Skeletal muscle satellite cell (primary cell): ENCODE data around the gene MAD1L1.
"Not testable (repeated sequence)": the region's sequence is repeated elsewhere in the genome, so short reads cannot be mapped to it uniquely, and the experiment has no call there.

ENCODE experiments used
- H3K27me3 ChIP-seq: 2 replicates; pipeline ENCODE4 v1.7.0; 2013; ENCODE audit warnings: low read length; ENCODE audit not compliant: control insufficient read depth, insufficient read depth
- H3K36me3 ChIP-seq: 2 replicates; pipeline ENCODE4 v1.7.0; 2013; ENCODE audit warnings: mild to moderate bottlenecking, control low read depth, low read length; ENCODE audit not compliant: insufficient read depth
- H3K4me1 ChIP-seq: 2 replicates; pipeline ENCODE4 v1.7.0; 2013; ENCODE audit warnings: low read length; ENCODE audit not compliant: control insufficient read depth, insufficient read depth
- H3K4me2 ChIP-seq: 2 replicates; pipeline ENCODE4 v1.7.0; 2013; ENCODE audit warnings: mild to moderate bottlenecking, low read length
- H3K4me3 ChIP-seq: 2 replicates; pipeline ENCODE4 v1.7.0; 2013; ENCODE audit warnings: low read length
- H3K9ac ChIP-seq: 2 replicates; pipeline ENCODE4 v1.7.0; 2013; ENCODE audit warnings: mild to moderate bottlenecking, low read depth, low read length, moderate library complexity
- H3K9me3 ChIP-seq: replicated peaks from 2 replicates; pipeline ENCODE4 v1.7.0; 2013; ENCODE audit warnings: mild to moderate bottlenecking, control low read depth, low read length

Gene MAD1L1

DNA sequence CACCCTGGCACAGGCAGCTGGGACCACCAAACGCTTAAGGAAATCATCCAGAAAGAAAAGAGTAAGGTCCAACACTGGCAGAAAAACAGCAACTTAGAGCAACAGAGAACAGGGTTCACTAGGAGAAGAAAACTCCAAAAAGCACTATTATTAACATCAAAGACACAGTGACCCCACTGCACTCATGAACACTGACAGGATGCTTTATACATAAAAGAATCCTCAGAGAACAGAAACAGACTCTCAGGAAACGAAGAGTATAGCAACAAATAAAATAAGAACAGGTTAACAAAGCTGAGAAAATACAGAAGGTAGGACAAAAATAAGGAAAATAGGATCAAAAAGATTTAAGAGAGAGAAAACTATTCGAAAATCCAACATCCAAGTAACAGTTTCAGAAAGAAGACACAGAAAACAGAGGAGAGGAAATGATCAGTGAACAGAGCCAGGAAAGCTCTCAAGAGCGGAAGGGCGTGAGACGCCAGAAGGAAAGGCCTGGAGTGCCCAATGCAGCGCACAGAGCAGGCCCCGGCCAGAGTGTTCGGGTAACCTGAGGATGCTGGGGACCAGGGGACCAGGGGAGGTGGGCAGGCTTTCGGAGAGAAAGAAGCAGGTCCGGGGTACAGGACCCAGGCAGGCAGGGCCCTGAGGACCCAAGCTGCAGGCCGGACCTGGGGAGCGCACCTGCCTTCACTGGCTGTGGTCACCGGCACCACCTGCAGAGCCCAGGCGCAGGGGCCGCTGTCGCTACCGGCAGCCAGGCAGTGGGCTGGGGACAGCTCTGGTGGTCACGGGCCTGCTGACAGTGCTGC lies 258.2 kb downstream of the MAD1L1 start:
- H3K4me1 ChIP-seq: no peaks in the 10 kb centered on the region
- H3K27me3 ChIP-seq: no peaks in the 10 kb centered on the region
- H3K4me3 ChIP-seq: no peak overlapping the region
- no peak overlapping the region for H3K9ac ChIP-seq
- H3K4me2 ChIP-seq: no peak overlapping the region
- peaks cover 13% of the 10 kb centered on the region for H3K36me3 ChIP-seq
- H3K9me3 ChIP-seq: no peaks in the 10 kb centered on the region

DNA sequence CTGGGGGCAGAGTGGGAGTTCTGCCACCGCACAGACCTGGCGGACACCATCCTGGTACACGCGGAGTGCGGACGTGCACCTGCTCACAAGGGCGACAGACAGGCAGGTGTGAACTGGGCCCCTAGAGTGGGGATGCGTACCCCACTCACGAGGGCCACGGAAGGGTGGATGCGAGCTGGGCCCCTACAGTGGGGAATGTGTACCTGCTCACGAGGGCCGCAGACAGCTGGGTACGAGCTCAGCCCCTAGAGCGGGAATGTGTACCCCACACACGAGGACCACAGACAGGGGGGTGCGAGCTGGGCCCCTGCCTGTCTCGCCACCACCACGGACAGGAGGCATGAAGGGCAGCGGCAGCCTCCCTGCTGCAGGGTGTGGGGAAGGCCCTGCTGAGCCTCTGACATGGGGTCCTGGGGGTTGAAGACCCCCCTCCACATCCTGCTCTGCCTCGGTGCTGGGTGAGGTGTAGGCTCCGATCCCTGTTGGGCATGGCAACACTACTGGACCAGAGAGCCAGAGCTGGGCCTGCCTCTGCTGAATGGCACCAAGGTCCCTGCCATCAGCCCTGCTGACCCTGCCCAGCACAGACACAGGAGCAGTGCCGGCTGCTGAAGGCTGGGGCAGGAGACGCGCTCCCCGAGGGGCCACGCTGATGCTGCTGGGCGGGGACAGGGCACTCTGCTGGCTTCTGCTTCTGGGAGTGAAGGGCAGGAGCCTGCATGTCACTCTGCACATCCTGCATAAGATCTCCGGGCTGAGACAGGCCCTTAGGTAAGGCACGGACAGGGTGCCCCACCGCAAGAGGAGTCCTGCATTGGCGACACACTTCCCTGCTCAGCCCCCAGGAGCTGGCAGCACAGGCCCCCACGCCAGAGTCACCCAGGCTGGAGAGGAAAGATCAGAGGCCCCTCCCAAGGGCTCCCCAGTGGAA lies 259.2 kb downstream of the MAD1L1 start:
- Histone ChIP-seq H3K4me2 (no peak overlapping the region), H3K9ac (no peak overlapping the region), H3K36me3 (peaks cover 12% of the 10 kb centered on the region), H3K4me3 (no peak overlapping the region), H3K4me1 (no peaks in the 10 kb centered on the region), H3K9me3 (no peaks in the 10 kb centered on the region), H3K27me3 (no peaks in the 10 kb centered on the region)

DNA sequence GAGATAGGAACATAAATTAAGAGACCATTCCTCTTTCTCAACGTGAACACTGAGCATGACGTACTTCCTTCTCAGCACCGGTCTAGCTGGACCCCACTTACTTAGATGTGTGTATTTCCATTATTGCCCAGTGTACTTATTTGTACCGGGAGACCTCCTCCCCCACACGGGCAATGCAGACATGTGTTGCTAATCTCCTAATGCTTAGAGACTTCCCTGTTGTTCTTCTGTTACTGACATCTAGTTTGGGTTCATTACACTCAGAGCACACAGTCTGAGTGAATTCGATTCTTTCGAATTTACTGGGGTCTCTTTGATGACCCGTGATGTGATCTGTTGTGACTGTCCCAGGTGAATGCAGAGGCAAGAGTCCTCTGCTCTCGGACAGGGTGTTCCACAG lies 260.0 kb downstream of the MAD1L1 start:
- Histone ChIP-seq H3K27me3 (no peaks in the 10 kb centered on the region), H3K9me3 (no peaks in the 10 kb centered on the region), H3K4me1 (no peaks in the 10 kb centered on the region), H3K9ac (no peak overlapping the region), H3K4me2 (no peak overlapping the region), H3K4me3 (no peak overlapping the region), H3K36me3 (peaks cover 11% of the 10 kb centered on the region)

DNA sequence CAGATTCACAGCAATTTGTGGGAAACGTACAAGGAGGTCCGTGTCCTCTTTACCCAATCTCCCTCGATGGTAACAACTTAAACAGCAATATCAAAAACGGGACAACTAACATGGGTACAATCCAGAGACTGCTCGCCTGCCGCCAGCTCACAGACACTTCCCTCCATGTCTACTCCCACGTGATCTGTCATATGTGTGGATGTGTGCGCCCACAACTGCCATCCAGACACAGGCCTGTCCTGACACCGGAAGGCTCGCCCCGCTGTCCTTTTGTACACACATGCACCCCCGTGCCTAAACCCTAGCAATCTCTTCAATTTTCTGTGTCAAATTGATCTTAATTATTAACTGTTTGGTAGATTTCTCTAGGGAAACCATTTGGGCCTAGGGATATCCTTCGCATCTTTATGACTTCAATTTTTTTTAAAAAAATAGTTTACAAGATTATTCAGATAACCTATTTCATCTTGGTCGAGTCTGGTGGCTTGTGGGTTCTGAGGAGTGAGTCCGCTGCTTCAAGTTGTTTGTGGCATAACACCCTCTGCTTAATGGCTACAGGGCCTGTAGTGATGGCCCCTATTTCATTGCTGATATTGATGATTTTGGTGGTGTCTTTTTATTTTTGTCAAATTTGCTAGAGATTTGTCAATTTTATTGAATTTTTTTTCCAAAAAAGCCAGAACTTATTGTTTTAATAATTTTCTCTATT lies 260.6 kb downstream of the MAD1L1 start:
- H3K4me1 ChIP-seq: no peaks in the 10 kb centered on the region
- H3K9me3 ChIP-seq: no peaks in the 10 kb centered on the region
- H3K9ac ChIP-seq: no peak overlapping the region
- no peaks in the 10 kb centered on the region for H3K27me3 ChIP-seq
- no peak overlapping the region for H3K4me2 ChIP-seq
- H3K4me3 ChIP-seq: no peak overlapping the region
- peaks cover 11% of the 10 kb centered on the region for H3K36me3 ChIP-seq

DNA sequence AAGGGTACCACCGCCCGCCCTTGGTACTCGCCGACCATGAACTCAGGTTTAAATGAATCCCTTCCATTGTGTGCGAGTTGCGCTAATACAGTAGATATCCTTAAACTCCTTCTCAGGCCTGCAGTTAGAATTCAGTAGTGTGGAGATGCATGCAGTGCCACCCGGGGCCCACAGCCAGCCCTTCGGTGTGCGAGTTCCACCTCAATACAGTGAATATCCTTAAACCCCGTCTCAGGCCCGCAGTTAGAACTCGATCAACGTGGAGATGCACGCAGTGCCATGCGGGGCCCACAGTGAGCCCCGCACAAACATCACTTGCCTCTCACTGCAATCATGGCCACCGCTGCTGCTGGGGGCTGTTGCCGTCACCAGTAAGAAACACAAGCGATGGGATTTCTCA lies 261.9 kb downstream of the MAD1L1 start:
- H3K4me3 ChIP-seq: no peak overlapping the region
- H3K4me2 ChIP-seq: no peak overlapping the region
- no peaks in the 10 kb centered on the region for H3K4me1 ChIP-seq
- no peaks in the 10 kb centered on the region for H3K9me3 ChIP-seq
- H3K36me3 ChIP-seq: peaks cover 8% of the 10 kb centered on the region
- H3K9ac ChIP-seq: no peak overlapping the region
- no peaks in the 10 kb centered on the region for H3K27me3 ChIP-seq

DNA sequence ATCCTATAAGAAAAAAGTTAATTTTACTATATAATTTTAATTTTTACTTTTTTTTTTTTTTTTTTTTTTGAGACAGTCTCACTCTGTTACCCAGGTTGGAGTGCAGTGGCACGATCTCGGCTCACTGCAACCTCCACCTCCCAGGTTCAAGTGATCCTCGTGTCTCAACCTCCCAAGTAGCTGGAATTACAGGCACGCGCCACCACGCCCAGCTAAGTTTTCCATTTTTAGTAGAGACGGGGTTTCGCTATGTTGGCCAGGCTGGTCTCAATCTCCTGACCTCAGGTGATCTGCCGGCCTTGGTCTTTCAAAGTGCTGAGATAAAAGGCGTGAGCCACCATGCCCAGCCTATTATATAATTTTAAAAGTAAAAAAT lies 262.5 kb downstream of the MAD1L1 start:
- not testable (repeated sequence) for H3K4me3 ChIP-seq, H3K9me3 ChIP-seq, H3K27me3 ChIP-seq, H3K36me3 ChIP-seq, H3K9ac ChIP-seq, H3K4me1 ChIP-seq, H3K4me2 ChIP-seq

DNA sequence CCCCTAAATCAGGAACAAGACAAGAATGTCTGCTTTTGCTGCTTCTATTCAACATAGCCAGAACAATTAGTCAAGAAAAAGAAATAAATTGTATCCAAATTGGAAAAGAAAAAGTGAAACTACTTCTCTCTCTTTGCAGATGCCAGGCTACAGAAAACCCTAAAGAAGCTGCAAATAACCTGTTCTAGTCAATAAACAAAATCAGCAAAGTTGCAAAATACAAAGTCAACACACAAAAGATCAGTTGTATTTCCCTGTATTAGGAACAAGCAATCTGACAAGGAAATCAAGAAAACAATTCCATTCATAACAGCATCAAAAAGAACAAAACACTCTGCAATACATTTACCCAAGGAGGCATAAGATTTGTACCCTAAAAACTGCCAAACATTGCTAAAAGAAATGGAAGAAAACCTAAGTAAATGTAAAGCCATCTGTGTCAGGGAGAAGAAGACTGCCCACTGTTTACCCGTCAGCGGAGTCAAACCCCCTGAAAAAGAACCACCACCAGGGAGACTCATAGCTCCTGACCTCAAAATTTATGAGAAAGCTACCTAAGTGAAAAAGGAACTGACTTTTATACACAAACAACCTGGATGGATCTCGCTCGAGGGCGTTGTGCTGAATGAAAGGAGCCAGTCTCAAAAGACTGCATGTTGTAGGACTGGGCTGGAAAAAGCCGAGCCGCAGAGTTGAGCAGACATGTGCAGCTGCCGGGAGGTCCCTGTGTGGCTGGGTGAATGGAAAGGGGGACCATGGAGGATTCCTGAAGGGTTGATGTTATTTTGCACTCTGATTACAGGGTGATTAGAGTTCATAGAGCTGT lies 263.1 kb downstream of the MAD1L1 start:
- Histone ChIP-seq H3K36me3 (peaks cover 4% of the 10 kb centered on the region), H3K27me3 (no peaks in the 10 kb centered on the region), H3K4me1 (no peaks in the 10 kb centered on the region), H3K9me3 (no peaks in the 10 kb centered on the region), H3K4me3 (no peak overlapping the region), H3K9ac (no peak overlapping the region), H3K4me2 (no peak overlapping the region)

DNA sequence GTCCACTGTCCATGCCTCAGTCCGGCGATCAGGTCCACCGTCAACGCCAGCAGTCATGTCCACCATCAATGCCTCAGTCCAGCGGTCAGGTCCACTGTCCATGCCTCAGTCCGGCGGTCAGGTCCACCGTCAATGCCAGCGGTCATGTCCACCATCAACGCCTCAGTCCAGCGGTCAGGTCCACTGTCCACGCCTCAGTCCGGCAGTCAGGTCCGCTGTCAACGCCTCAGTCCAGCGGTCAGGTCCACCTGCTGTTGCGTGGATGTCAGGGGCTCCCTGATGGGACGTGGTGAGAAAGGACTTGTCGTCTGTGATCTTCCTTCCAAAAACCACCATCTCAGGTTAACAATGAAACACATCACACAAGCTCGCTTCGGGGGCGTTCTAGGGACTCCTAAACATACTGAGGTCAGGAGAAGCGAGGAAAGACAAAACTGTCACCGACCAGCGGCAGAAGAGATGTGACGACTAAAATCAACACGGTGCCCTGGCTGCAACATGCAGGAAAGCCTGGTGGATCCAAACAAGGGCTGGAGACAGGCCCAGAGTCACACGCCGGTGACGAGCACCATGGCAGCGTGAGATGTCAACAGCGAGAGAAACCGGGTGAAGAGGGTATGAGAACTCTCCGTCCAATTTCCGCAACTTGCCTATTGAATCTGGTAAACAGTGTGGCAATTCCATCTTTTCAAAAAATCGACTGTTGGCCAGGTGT lies 264.2 kb downstream of the MAD1L1 start:
- Histone ChIP-seq H3K9ac (no peak overlapping the region), H3K4me2 (no peak overlapping the region), H3K4me1 (no peaks in the 10 kb centered on the region), H3K9me3 (peaks cover 1% of the 10 kb centered on the region), H3K4me3 (no peak overlapping the region), H3K36me3 (peaks cover 8% of the 10 kb centered on the region), H3K27me3 (no peaks in the 10 kb centered on the region)

DNA sequence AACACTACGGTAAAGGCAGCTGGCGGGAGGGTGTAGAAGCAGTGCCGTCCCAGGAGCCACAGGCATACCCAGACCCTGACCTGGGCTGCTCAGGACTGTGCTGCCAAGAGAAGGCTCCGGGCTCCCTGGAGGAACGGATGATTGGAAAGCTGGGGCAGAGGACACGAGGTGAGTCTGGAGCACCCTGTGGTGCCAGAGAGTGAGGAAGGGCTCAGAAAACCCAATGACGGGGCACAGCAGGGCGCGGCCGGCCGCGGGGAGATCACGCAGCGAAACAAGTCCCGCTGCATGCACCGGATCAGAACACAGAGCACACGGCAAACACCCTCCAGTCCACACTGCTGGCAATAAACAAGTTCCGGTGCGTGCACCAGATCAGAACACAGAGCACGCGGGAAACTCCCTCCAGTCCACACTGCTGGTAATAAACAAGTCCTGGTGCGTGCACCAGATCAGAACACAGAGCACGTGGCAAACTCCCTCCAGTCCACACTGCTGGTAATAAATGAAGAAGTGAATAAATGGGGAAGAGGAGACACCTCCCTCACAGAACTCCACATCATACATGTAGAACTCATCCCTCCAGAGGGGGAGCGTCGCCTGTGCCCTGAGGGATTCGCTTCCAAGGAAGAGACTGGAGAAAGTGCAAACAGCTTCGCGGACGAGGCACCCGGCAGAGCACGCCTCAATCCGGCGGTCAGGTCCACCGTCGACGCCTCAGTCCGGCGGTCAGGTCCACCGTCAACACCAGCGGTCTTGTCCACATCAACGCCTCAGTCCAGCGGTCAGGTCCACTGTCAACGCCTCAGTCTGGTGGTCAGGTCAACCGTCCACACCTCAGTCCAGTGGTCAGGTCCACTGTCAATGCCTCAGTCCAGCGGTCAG lies 265.0 kb downstream of the MAD1L1 start:
- no peak overlapping the region for H3K9ac ChIP-seq
- no peak overlapping the region for H3K4me3 ChIP-seq
- H3K4me1 ChIP-seq: no peaks in the 10 kb centered on the region
- H3K36me3 ChIP-seq: peaks cover 8% of the 10 kb centered on the region
- H3K9me3 ChIP-seq: peaks cover 9% of the 10 kb centered on the region
- H3K27me3 ChIP-seq: no peaks in the 10 kb centered on the region
- H3K4me2 ChIP-seq: no peak overlapping the region
